HK-2 (cell line): ENCODE results near the gene SSX4B.
"Not testable (repeated sequence)": the region's sequence is repeated elsewhere in the genome, so short reads cannot be mapped to it uniquely, and the experiment has no call there.

Experiments used
- DNase-seq: peaks from one replicate; pipeline ENCODE4 v3.0.0-alpha.2; 2018; ENCODE audit not compliant: unreplicated experiment

The SSX4B gene, protein sequence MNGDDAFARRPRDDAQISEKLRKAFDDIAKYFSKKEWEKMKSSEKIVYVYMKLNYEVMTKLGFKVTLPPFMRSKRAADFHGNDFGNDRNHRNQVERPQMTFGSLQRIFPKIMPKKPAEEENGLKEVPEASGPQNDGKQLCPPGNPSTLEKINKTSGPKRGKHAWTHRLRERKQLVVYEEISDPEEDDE

DNA sequence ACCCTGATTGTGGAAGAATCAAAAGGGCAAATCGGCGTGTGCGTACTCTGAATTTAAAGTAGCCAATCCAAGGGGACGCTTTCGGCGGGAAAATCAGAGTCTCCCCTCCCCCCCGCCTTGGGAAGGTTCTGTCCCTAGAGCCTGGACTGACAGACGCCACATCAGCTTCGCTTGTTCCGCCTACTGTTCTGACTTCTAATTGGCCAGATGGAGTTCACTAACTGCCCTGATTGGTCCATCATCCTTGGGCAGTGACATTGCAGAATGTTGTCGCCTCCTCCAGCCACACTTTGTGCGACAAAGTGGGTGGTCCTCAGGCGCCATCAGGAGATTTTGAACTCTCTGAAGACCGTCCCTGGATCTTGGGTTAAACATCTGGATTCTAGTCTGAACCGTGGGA is at the start of gene SSX4B:
SSX4B (minus strand) TSS at position 101 of the 400 bp plus-strand sequence. CDS start 588 bp downstream, outside the sequence.
- DNase-seq, result not testable (repeated sequence)

- no peak for DNase-seq
Measured at GRCh38 chrX:48460606-48461005, 48.8 kb upstream of the SSX4B start.

DNA sequence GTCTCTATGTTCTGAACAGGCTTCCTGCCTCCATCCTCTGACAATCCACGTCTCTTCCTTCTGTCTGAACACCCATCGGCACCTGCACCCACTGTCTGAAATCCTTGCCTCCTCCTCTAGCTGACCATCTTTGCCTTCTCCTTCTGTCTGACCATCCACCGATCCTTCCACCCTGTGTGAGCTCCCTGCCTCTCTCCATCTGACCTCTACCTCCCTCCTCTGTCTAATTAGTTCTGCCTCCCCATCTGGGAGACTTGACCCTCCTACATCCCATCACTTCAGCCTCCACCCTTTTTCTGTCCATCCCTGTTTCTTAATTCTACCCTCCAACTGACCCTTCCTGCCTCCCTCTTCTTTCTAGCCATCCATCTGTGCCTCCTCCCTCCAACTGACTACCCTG is 48.3 kb upstream of the SSX4B start:
- no peak for DNase-seq

DNA sequence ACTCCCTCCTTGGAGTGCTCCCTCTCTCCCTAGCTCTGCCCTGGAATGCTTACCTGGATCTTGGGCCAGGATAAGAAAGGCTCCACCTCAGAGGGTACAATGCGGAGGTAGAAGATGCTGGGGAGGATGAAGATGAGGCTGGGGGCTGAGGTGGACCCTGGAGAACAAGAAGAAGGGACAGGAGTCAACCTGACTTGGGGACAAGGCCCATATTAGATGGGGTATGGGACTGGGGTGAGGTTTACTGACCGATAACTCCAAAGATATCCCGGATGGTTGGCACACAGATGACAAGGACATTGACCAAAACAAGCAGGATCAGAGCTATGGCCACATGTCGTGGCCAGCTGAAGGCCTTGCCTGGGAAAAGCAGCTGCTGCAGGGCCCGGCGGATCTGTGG is 47.7 kb upstream of the SSX4B start:
- no peak for DNase-seq

DNA sequence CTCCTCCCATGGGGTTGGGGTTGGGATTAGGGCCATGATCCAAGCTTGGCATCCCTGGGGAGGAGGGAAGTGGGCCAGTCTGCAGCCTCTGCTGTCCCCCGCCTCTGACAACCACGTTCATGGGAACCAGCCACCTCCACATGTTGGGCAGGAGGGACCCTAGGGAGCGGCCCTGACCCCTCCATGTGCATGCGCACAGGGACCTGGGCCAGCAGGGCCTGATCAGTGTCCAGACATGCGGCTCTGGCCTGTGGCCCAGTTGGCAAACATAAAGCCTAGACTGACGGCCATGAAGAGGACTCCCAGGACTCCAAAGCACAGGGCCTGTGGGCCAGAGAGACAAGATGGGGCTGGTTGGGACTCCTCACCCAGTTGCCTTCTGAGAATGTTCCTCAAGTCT is 47.0 kb upstream of the SSX4B start:
- no peak for DNase-seq

GRCh38 chrX:48456628-48457331 is 45.0 kb upstream of the SSX4B start:
- DNase-seq, result no peak

DNA sequence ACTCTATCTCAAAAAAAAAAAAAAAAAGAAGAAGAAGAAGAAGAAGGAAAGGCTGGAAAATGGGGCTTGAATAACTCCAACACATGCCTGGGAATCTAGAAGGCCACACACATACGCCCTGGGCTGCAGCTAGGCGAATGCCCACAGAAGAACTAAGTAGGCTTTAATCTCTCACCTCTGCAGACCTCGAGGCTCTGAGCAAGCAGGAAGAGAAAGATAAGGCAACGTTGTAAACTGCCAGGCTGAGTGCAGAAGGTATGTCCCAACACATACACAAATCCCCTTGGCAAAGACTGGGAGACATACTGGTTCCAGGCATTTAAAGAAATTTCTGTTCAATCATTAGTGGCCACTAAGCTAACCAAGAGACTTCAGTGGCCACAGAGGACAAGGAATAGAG is 39.9 kb upstream of the SSX4B start:
- DNase-seq, result no peak

DNA sequence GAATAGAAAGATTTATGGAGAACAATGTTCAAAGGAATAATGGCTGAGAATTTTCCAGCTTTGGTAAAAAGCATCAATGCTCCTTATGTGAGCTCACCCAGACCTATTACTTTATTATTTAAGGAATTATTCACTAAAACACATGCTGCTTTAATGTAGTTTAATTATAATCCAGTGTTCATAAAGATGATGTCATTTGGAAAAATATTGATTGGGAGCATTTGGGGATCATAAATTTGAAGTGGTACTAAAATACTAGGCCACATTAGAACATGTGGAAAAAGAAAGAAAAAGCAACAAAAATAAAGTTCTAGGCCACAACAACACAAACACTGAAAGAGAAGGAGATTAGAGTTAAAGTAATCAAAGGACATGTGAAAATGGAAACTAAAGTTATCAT is 38.3 kb upstream of the SSX4B start:
- no peak for DNase-seq

- not testable (repeated sequence) for DNase-seq
Measured at GRCh38 chrX:48447201-48447600, 35.4 kb upstream of the SSX4B start.

DNA sequence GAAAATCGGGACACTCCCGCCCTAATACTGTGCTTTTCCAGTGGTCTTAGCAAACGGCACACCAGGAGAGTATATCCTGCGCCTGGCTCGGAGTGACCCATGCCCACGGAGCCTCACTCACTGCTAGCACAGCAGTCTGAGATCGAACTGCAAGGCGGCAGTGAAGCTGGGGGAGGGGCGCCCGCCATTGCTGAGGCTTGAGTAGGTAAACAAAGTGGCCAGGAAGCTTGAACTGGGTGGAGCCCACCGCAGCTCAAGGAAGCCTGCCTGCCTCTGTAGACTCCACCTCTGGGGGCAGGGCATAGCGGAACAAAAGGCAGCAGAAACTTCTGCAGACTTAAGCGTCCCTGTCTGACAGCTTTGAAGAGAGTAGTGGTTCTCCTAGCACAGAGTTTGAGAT is 22.0 kb upstream of the SSX4B start:
- not testable (repeated sequence) for DNase-seq

DNA sequence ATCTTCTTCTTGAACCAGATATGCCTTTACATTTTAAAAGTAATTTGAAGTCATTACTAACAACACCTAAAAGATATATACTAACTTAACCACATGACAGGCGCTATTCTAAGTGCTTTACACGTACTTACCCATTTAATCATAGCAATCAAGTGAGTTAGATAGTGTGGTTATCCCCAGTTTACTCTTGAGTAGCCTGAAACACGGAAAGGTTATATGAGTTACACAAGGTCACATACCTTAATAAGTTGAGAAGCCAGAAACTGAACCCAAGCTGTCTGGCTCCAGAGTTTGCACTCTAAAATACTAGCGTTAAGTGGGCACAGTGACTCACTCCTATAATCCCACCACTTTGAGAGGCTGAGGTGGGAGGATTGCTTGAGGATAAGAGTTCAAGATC is 18.4 kb upstream of the SSX4B start:
- not testable (repeated sequence) for DNase-seq

GRCh38 chrX:48429606-48430005 is 17.8 kb upstream of the SSX4B start:
- DNase-seq, result not testable (repeated sequence)

GRCh38 chrX:48427027-48427716 is 15.4 kb upstream of the SSX4B start:
- DNase-seq, result not testable (repeated sequence)

DNA sequence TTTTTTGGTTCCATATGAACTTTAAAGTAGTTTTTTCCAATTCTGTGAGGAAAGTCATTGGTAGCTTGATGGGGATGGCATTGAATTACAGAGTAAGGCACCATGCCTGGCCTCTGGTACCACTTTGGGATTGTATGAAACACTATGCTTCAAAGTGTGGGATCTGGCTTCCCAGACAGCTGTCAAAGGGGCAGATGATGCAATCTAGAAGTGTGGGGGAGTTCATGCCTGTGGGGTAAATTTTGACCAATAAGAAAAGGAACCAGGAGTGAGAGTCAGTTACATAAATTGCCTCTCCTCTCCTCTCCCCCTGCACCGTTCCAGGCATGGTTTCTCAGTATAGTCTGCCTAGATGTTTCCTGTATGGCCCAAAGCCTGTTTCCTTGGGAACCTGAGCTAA is 13.9 kb downstream of the SSX4B start:
- not testable (repeated sequence) for DNase-seq

DNA sequence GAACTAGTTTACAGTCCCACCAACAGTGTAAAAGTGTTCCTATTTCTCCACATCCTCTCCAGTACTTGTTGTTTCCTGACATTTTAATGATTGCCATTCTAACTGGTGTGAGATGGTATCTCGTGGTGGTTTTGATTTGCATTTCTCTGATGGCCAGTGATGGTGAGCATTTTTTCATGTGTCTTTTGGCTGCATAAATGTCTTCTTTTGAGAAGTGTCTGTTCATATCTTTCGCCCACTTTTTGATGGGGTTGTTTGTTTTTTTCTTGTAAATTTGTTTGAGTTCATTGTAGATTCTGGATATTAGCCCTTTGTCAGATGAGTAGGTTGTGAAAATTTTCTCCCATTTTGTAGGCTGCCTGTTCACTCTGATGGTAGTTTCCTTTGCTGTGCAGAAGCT is 14.8 kb downstream of the SSX4B start:
- not testable (repeated sequence) for DNase-seq

DNA sequence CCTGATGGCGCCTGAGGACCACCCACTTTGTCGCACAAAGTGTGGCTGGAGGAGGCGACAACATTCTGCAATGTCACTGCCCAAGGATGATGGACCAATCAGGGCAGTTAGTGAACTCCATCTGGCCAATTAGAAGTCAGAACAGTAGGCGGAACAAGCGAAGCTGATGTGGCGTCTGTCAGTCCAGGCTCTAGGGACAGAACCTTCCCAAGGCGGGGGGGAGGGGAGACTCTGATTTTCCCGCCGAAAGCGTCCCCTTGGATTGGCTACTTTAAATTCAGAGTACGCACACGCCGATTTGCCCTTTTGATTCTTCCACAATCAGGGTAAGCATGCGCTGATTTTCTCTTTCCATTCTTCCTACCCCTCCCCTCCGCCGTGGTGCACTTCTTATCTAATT is 28.5 kb downstream of the SSX4B start, which contains the start of gene SSX4:
SSX4 (plus strand) TSS at position 301 of the 400 bp plus-strand sequence. CDS start 515 bp downstream, outside the sequence.
- DNase-seq, result not testable (repeated sequence)

DNA sequence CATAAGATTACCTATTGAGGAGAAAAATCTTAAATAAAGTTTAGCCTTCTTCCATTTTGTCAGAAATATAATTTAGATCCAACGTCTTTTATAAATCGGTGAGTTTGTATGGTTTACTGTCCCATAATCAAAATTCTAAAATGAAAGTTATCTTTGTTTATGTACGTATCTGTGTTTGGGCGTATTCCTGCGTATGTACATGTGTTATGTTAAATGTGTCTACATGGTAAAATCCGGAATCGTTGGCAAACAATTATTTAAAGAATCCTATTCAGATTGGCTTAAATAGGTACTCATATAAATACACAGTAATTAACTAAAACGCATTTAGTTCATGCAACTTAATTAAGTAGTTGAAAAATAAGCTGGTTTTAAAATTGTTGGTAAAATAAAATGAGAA is 41.4 kb downstream of the SSX4B start:
- not testable (repeated sequence) for DNase-seq

DNA sequence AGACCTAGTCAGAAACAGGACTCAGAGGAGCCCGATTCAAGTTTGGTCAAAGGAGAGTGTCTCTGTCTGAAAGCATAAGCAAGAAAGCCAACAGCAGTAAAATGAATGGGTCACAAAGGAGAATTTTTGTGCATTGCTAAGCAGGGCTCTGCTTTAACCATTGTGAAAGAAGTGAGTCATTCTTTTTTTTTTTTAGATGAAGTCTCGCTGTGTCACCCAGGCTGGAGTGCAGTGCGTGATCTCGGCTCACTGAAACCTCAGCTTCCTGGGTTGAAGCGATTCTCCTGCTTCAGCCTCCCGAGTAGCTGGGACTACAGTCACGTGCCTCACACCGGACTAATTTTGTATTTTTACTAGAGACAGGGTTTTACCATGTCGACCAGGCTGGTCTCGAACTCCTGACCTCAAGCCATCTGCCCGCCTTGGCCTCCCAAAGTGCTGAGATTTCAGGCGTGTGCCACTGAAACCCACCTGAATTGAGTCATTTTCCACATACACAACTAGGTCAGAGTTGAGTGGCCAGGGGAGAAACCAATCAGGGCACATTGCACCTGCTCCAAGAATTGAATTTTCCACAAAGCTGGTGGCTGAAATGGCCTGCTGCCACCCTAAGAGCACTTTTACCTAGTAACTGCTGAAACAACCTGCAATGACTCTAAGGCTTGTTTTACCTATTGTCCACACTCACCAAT is 43.9 kb downstream of the SSX4B start:
- not testable (repeated sequence) for DNase-seq

DNA sequence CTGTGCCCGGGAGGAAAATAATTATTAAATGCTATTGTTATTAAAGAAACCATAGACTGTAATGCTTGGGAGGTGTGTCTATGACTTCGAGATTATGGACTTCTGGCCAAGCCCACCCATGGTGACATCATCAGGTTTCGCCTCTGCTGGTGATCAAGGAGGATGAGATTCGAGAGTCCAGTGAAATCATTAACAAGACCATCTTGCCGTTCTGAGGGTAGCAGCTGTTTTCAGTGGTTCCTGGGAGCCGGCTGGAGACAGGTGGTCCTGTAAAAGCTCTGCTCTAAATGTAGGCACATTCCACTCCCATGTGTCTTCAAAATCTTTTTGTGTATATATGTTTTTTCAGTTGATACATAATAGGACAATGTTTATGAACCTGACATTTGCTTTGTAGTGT is 52.5 kb downstream of the SSX4B start:
- DNase-seq, result not testable (repeated sequence)

DNA sequence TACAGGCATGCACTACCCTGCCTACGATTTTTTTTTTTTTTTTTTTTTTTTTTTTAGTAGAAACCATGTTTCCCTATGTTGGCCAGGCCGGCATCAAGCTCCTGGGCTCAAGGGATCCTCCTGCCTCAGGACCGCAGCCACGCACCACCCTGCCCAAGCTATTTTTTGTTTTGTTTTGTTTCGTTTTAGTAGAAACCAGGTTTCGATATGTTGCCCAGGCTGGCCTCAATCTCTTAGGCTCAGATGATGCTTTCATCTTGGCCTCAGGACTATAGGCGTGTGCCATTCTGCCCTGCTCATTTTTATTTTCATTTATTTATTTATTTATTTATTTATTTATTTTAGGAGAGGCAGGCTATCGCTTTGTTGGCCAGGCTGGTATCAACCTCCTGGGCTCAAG is 54.1 kb downstream of the SSX4B start:
- DNase-seq, result no peak

- DNase-seq, result not testable (repeated sequence)
Measured at GRCh38 chrX:48356315-48357094, 55.3 kb downstream of the SSX4B start, which contains the start of gene SSX3. Gene SSX3 (minus strand): TSS chrX:48356703. CDS start chrX:48355249, 1,454 bp downstream.
